PC-3 (cell line): ENCODE results near the gene AVP. TPM values are rescaled to one million over a fixed set of nuclear protein-coding genes. Genes with fewer than 3 reads are reported as not detected.

Experiments used
- ATAC-seq: fragments of 200-7000 bp; cut with Tn5 transposase; 2 replicates; pipeline ENCODE4 v1.9.1; 2020; ENCODE audit warnings: mild to moderate bottlenecking, moderate library complexity
- BruUV-seq: library from RNA; stranded (reverse); fragments of 400-500 nt; replicated peaks from 2 replicates; lab custom pipeline; 2021; lab: Mats Ljungman, UMichigan
- CTCF ChIA-PET: fragments of 300-600 bp; sonication (Branson Sonifier 250); formaldehyde crosslinking; loops from one replicate; lab custom pipeline; 2022; ENCODE audit warnings: antibody characterized with exemption; lab: Charles Lee
- POLR2A ChIA-PET: fragments of 300-600 bp; sonication (Branson Sonifier 250); formaldehyde crosslinking; loops from one replicate; lab custom pipeline; 2022; ENCODE audit warnings: antibody characterized with exemption; ENCODE audit not compliant: unreplicated experiment; lab: Charles Lee
- DNase-seq: peaks from one replicate; pipeline ENCODE4 v3.0.0-alpha.2; 2015
- H2AFZ ChIP-seq: fragments of 300-600 bp; sonication (generic); 2 replicates; pipeline ENCODE4 v1.6.0; 2016; ENCODE audit warnings: antibody characterized with exemption, low read length
- H3F3A ChIP-seq: fragments of 300-600 bp; sonication (generic); one replicate; pipeline ENCODE4 v1.6.0; 2017; ENCODE audit warnings: antibody characterized with exemption, low read length, control low read depth, mild to moderate bottlenecking; ENCODE audit not compliant: unreplicated experiment
- H3K27ac ChIP-seq: fragments of 300-600 bp; sonication (generic); 2 replicates; pipeline ENCODE4 v1.5.1; 2016; ENCODE audit warnings: mild to moderate bottlenecking, low read length
- H3K27me3 ChIP-seq: fragments of 300-600 bp; sonication (generic); 2 replicates; pipeline ENCODE4 v1.6.1; 2016; ENCODE audit warnings: low read length, mixed read lengths
- H3K36me3 ChIP-seq: fragments of 300-600 bp; sonication (generic); 2 replicates; pipeline ENCODE4 v1.6.1; 2016; ENCODE audit warnings: low read depth, mixed run types, low read length, mixed read lengths
- H3K4me1 ChIP-seq: fragments of 300-600 bp; sonication (generic); 2 replicates; pipeline ENCODE4 v1.5.1; 2016; ENCODE audit warnings: low read length; ENCODE audit not compliant: insufficient read depth
- H3K4me2 ChIP-seq: fragments of 300-600 bp; sonication (generic); 2 replicates; pipeline ENCODE4 v1.6.0; 2016; ENCODE audit warnings: low read length
- H3K4me3 ChIP-seq: fragments of 300-600 bp; sonication (generic); 2 replicates; pipeline ENCODE4 v1.5.1; 2016; ENCODE audit warnings: mild to moderate bottlenecking, low read length, mixed read lengths
- H3K79me2 ChIP-seq: fragments of 300-600 bp; sonication (generic); 2 replicates; pipeline ENCODE4 v1.6.1; 2017; ENCODE audit warnings: low read length, mixed read lengths
- H3K9ac ChIP-seq: fragments of 300-600 bp; sonication (generic); 2 replicates; pipeline ENCODE4 v1.6.0; 2016; ENCODE audit warnings: mild to moderate bottlenecking, low read length
- H3K9me2 ChIP-seq: fragments of 300-600 bp; sonication (generic); replicated peaks from 2 replicates; pipeline ENCODE4 v1.6.1; 2016; ENCODE audit warnings: mixed run types, low read length, mixed read lengths
- H3K9me3 ChIP-seq: fragments of 300-600 bp; sonication (generic); 2 replicates; pipeline ENCODE4 v1.6.1; 2016; ENCODE audit warnings: low read length, mixed read lengths
- H4K20me1 ChIP-seq: fragments of 300-600 bp; sonication (generic); 2 replicates; pipeline ENCODE4 v1.6.1; 2016; ENCODE audit warnings: low read length, mixed read lengths
- EZH2 ChIP-seq: fragments of 300-600 bp; sonication (generic); IDR thresholded peaks from one replicate; pipeline ENCODE4 v1.6.1; 2017; ENCODE audit warnings: antibody characterized with exemption, mild to moderate bottlenecking, low read length; ENCODE audit not compliant: unreplicated experiment
- EZH2phosphoT487 ChIP-seq: fragments of 300-600 bp; sonication (generic); IDR thresholded peaks from 2 replicates; pipeline ENCODE4 v1.6.1; 2018; ENCODE audit warnings: mild to moderate bottlenecking, antibody characterized with exemption, low read length, borderline replicate concordance
- intact Hi-C: fragments of 100-400 bp; cut with micrococcal nuclease; formaldehyde crosslinking; loops from 2 replicates; pipeline ENCODE4 v1.9.0; 2023
- total RNA-seq: library from RNA; depleted of rRNA; stranded (reverse); fragments of >200 nt; gene quantifications from 2 replicates; pipeline ENCODE4 v1.2.3, GENCODE V29; 2014
- TF ChIP-seq, protein P1 (sequence below): fragments of 300-600 bp; sonication (generic); conservative IDR thresholded peaks from 2 replicates; pipeline ENCODE4 v1.5.1; 2017; ENCODE audit warnings: antibody characterized with exemption, low read depth, mild to moderate bottlenecking, low read length

The AVP gene
- total RNA-seq, 1 experiment from 2014 or later = not detected

- Histone ChIP-seq H3K79me2 (no peaks in the 10 kb centered on the region), H3K4me2 (no peak overlapping the region), H3K4me1 (no peaks in the 10 kb centered on the region), H3K27me3 (no peaks in the 10 kb centered on the region), H4K20me1 (no peaks in the 10 kb centered on the region), H3K9ac (no peak overlapping the region), H3K9me2 (no peaks in the 10 kb centered on the region), H3K36me3 (no peaks in the 10 kb centered on the region), H3K9me3 (no peaks in the 10 kb centered on the region), H3F3A (no peaks in the 10 kb centered on the region), H3K27ac (no peak overlapping the region), H2AFZ (no peak overlapping the region), H3K4me3 (no peak overlapping the region)
- no peak for TF ChIP-seq EZH2phosphoT487
- TF ChIP-seq, protein P1, sequence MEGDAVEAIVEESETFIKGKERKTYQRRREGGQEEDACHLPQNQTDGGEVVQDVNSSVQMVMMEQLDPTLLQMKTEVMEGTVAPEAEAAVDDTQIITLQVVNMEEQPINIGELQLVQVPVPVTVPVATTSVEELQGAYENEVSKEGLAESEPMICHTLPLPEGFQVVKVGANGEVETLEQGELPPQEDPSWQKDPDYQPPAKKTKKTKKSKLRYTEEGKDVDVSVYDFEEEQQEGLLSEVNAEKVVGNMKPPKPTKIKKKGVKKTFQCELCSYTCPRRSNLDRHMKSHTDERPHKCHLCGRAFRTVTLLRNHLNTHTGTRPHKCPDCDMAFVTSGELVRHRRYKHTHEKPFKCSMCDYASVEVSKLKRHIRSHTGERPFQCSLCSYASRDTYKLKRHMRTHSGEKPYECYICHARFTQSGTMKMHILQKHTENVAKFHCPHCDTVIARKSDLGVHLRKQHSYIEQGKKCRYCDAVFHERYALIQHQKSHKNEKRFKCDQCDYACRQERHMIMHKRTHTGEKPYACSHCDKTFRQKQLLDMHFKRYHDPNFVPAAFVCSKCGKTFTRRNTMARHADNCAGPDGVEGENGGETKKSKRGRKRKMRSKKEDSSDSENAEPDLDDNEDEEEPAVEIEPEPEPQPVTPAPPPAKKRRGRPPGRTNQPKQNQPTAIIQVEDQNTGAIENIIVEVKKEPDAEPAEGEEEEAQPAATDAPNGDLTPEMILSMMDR = no peak
- no peak for TF ChIP-seq EZH2
- ChIA-PET CTCF (no interaction called here), POLR2A (no interaction called here)
- ATAC-seq = no peak
- no TSS peak for BruUV-seq
- intact Hi-C loops = no loop called here
- no peak for DNase-seq
Measured at GRCh38 chr20:3111507-3111906, 27.0 kb upstream of the AVP start.

DNA sequence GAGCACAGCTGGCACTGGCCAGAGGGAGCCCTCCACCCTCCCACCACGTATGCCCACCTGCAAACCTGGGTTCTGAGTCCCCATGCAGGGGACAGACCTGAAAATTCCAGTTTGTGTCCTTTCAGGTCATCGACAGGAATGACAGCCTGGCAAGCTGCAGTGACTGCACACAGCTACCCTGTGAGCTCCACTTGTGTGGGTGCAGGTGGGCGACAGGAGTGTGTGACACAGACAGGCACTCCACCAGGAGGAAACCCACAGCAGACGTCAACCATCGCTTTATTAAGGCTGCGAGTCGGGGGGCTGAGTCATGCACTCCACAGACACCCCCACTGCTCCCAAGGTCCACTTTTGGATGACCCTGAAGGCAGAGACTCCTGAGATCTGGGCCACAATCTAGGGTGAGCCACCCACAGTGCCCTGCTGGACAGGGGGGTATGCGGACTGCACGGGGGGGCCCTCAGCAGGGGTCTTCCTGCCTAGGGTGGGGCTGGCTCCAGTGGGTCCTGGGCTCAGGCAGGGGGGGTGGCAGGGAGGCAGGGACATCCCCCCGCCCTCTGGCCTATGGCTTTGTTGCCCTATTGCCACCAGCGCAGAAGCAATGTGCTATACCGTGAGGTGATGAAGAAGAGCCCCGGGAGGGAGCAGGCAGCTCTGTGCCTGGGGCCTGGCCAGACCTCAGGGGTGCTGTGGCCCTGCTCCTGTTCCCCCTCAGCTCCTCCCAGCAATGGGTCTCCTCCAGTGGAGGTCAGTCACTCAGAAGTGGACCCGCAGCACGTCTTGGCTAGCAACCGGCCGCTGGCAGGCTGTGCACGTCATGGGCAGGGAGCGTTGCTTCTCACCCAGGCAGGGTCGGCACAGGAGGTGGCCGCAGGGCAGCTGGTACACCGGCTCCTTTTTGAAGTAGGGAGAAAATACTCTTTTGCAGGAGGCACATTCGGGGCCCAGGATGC is 25.1 kb upstream of the AVP start:
- Histone ChIP-seq H3F3A (no peaks in the 10 kb centered on the region), H3K4me2 (no peak overlapping the region), H3K27ac (no peak overlapping the region), H2AFZ (no peak overlapping the region), H3K4me3 (no peak overlapping the region), H3K9ac (no peak overlapping the region), H4K20me1 (no peaks in the 10 kb centered on the region), H3K79me2 (no peaks in the 10 kb centered on the region), H3K9me3 (no peaks in the 10 kb centered on the region), H3K9me2 (no peaks in the 10 kb centered on the region), H3K4me1 (no peaks in the 10 kb centered on the region), H3K36me3 (no peaks in the 10 kb centered on the region), H3K27me3 (no peaks in the 10 kb centered on the region)
- intact Hi-C loops = no loop called here
- BruUV-seq = no TSS peak
- ChIA-PET CTCF (no interaction called here), POLR2A (interaction anchor here (0.7 kb wide), 1 partner anchor 21 kb away, joined by 3 read pairs; no protein-coding TSS in a partner anchor)
- TF ChIP-seq, protein P1 = no peak
- TF ChIP-seq EZH2 (no peak), EZH2phosphoT487 (no peak)
- DNase-seq = no peak
- no peak for ATAC-seq

GRCh38 chr20:3107464-3108025 is 23.0 kb upstream of the AVP start:
- no peak for ATAC-seq

More at GRCh38 chr20:3107464-3108025, 23.0 kb upstream of the AVP start:
- TF ChIP-seq EZH2 (no peak), EZH2phosphoT487 (no peak)
- TF ChIP-seq, protein P1 = no peak
- H3K27ac ChIP-seq = no peak overlapping the region
- no peak for DNase-seq
- ChIA-PET CTCF (no interaction called here), POLR2A (no interaction called here)
- intact Hi-C loops = no loop called here
- no peaks in the 10 kb centered on the region for H3K27me3 ChIP-seq
- no peaks in the 10 kb centered on the region for H3F3A ChIP-seq
- H3K4me2 ChIP-seq = no peak overlapping the region
- no TSS peak for BruUV-seq
- H4K20me1 ChIP-seq = no peaks in the 10 kb centered on the region
- no peaks in the 10 kb centered on the region for H3K79me2 ChIP-seq
- H3K9ac ChIP-seq = no peak overlapping the region
- no peak overlapping the region for H3K4me3 ChIP-seq
- H3K9me3 ChIP-seq = no peaks in the 10 kb centered on the region
- H3K36me3 ChIP-seq = no peaks in the 10 kb centered on the region
- H2AFZ ChIP-seq = no peak overlapping the region
- H3K9me2 ChIP-seq = no peaks in the 10 kb centered on the region
- H3K4me1 ChIP-seq = no peaks in the 10 kb centered on the region
